ENCODE results near the gene ASTE1.

DNA sequence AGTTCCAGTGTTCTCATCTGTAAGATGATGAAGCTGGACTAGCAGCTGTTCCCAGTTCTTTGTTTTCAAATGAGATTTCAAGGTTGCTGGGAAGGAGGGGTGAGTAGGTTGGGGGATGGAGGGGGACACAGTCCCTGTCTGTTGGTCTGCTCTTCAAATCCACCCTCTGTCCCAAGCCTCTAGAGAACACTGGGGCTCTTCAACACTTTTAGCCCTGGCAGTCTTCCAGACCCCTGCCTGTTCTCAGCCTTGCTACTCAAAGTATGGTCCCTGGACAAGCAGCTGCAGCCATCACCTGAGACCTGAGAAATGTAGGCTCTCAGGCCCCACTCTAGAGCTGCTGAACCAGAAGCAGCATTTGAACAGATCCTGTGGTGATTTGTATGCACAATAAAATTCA, 41.4 kb upstream of the ASTE1 start:
- TF ChIP-seq RARB (CRISPR knock-in tag; IDR thresholded peaks at IDR 0.05) (no peak), ISL1 (CRISPR knock-in tag; IDR thresholded peaks at IDR 0.05) (no peak)
- TF ChIP-seq, protein P1, sequence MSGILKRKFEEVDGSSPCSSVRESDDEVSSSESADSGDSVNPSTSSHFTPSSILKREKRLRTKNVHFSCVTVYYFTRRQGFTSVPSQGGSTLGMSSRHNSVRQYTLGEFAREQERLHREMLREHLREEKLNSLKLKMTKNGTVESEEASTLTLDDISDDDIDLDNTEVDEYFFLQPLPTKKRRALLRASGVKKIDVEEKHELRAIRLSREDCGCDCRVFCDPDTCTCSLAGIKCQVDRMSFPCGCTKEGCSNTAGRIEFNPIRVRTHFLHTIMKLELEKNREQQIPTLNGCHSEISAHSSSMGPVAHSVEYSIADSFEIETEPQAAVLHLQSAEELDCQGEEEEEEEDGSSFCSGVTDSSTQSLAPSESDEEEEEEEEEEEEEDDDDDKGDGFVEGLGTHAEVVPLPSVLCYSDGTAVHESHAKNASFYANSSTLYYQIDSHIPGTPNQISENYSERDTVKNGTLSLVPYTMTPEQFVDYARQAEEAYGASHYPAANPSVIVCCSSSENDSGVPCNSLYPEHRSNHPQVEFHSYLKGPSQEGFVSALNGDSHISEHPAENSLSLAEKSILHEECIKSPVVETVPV (CRISPR knock-in tag; IDR thresholded peaks at IDR 0.05): no peak
